Prostate gland (tissue), 2 donors: Measurements from ENCODE around the gene FAM53B.

ENCODE experiments used
- CTCF ChIP-seq, 4 experiments: fragments of 200-600 bp in 2 of 4; fragments of 450-650 bp in 2 of 4; sonication (generic) in 2 of 4; IDR thresholded peaks; 1 replicate in 3 of 4; 2 replicates in 1 of 4; pipeline ENCODE4 v1.5.1; 2016 to 2019; ENCODE audit warnings: antibody characterized with exemption in 4 of 4, mild to moderate bottlenecking in 2 of 4, moderate library complexity in 2 of 4
- POLR2AphosphoS5 ChIP-seq: sonication (generic); formaldehyde crosslinking; IDR thresholded peaks from one replicate; pipeline ENCODE4 v1.6.1; 2017; ENCODE audit warnings: antibody characterized with exemption

GRCh38 chr10:124622158-124622557 is 122.0 kb downstream of the FAM53B start:
- TF ChIP-seq CTCF (IDR thresholded peaks at IDR 0.05) (no peak), POLR2AphosphoS5 (no peak)
